ENCODE measurements around the gene CD8B. TPM values are rescaled to one million over a fixed set of nuclear protein-coding genes. Genes with fewer than 3 reads are reported as not detected.

CD8B gene
- total and polyA plus RNA-seq, 9 of the 15 experiments (the other 6 are each of a cell fraction or from before 2014, with no cell fraction given), result not detected

- Histone ChIP-seq H3K27me3 (ENCODE audit: control insufficient read depth in 2 of 2, insufficient read depth in 2 of 2, low read length in 2 of 2) (peaks cover 22 to 48% of the 10 kb centered on the region in 2 experiments; a peak in 4 of 5 replicates), H3K9me1 (ENCODE audit: control insufficient read depth, insufficient read depth, low read length) (peaks cover 4% of the 10 kb centered on the region), H3K9me3 (replicated peaks; ENCODE audit: control insufficient read depth, insufficient read depth, low read depth, low read length) (no peaks in the 10 kb centered on the region), H3K79me2 (ENCODE audit: control insufficient read depth, insufficient read depth, low read length) (no peaks in the 10 kb centered on the region), H3K4me2 (ENCODE audit: insufficient read depth, low read length) (no peak overlapping the region; the same call in 1 of the 2 replicates), H4K20me1 (replicated peaks; ENCODE audit: control insufficient read depth, insufficient read depth, low read length) (no peaks in the 10 kb centered on the region), H3K4me1 (replicated peaks in 1 of 2; ENCODE audit: control insufficient read depth in 2 of 2, insufficient read depth in 2 of 2, low read length in 2 of 2) (peaks cover 0 to 17% of the 10 kb centered on the region in 2 experiments; a peak in 3 of 5 replicates), H2AFZ (ENCODE audit: low read depth, low read length) (peak overlapping the region; percentile 18; the same call in 1 of the 2 replicates), H3K4me3 (no peak overlapping the region), H3K27ac (ENCODE audit: extremely low read depth, low read depth, low read length) (no peak overlapping the region), H3K36me3 (ENCODE audit: control insufficient read depth, insufficient read depth, low read length) (no peaks in the 10 kb centered on the region), H3K9ac (ENCODE audit: insufficient read depth in 1 of 2, low read depth in 2 of 2, low read length in 2 of 2) (peak overlapping the region in 1 of 2 experiments; percentile 45; a peak in 1 of 4 replicates)
- BruUV-seq (replicated peaks), result no TSS peak
- ChIA-PET POLR2A (no interaction called here), CTCF (ENCODE audit: low intra/inter-chr PET ratio) (no interaction called here)
- intact Hi-C loops (cut with micrococcal nuclease) (no loop called here), in situ Hi-C loops (cut with MboI) (no loop called here)
- no peak for FAIRE-seq
- WGBS (ENCODE audit: insufficient coverage, low coverage, missing lambda C conversion rate), result 2% methylated on average over 10 of the region's 10 CpGs
- no peak for DNase-seq (ENCODE audit: extremely low read depth in 1 of 4, low spot score in 3 of 4)
- ATAC-seq, result peak; percentile 26
- no peak for TF ChIP-seq CHD4 (IDR thresholded peaks at IDR 0.05; ENCODE audit: insufficient read depth, insufficient replicate concordance, low read depth, low read length, poor library complexity, severe bottlenecking)
- TF ChIP-seq ZNF41 (CRISPR knock-in tag; conservative IDR thresholded peaks at IDR 0.05), result no peak
- TF ChIP-seq ZBTB26 (CRISPR knock-in tag; IDR thresholded peaks at IDR 0.05), result no peak
- no peak for TF ChIP-seq ATF1 (CRISPR knock-in tag; IDR thresholded peaks at IDR 0.05)
- TF ChIP-seq ATF1 (tag; IDR thresholded peaks at IDR 0.05), result peak; percentile 50; the same call in 1 of the 2 replicates
- TF ChIP-seq, protein P1, sequence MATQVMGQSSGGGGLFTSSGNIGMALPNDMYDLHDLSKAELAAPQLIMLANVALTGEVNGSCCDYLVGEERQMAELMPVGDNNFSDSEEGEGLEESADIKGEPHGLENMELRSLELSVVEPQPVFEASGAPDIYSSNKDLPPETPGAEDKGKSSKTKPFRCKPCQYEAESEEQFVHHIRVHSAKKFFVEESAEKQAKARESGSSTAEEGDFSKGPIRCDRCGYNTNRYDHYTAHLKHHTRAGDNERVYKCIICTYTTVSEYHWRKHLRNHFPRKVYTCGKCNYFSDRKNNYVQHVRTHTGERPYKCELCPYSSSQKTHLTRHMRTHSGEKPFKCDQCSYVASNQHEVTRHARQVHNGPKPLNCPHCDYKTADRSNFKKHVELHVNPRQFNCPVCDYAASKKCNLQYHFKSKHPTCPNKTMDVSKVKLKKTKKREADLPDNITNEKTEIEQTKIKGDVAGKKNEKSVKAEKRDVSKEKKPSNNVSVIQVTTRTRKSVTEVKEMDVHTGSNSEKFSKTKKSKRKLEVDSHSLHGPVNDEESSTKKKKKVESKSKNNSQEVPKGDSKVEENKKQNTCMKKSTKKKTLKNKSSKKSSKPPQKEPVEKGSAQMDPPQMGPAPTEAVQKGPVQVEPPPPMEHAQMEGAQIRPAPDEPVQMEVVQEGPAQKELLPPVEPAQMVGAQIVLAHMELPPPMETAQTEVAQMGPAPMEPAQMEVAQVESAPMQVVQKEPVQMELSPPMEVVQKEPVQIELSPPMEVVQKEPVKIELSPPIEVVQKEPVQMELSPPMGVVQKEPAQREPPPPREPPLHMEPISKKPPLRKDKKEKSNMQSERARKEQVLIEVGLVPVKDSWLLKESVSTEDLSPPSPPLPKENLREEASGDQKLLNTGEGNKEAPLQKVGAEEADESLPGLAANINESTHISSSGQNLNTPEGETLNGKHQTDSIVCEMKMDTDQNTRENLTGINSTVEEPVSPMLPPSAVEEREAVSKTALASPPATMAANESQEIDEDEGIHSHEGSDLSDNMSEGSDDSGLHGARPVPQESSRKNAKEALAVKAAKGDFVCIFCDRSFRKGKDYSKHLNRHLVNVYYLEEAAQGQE (IDR thresholded peaks at IDR 0.05; ENCODE audit: borderline replicate concordance), result peak; percentile 31; the same call in 1 of the 2 replicates
- TF ChIP-seq, protein P1 (CRISPR knock-in tag; IDR thresholded peaks at IDR 0.05; ENCODE audit: low read depth), result no peak
- TF ChIP-seq CREM (IDR thresholded peaks at IDR 0.05; ENCODE audit: low read depth), result 0 out of 2 replicates have a peak, but pooled peaks have one; percentile 10
- no peak for TF ChIP-seq ZNF121 (CRISPR knock-in tag; conservative IDR thresholded peaks at IDR 0.05)
- no peak for TF ChIP-seq SRSF1 (IDR thresholded peaks at IDR 0.05; ENCODE audit: low read depth, low read length)
- TF ChIP-seq TAF7 (tag; IDR thresholded peaks at IDR 0.05), result no peak
- TF ChIP-seq, protein P2, sequence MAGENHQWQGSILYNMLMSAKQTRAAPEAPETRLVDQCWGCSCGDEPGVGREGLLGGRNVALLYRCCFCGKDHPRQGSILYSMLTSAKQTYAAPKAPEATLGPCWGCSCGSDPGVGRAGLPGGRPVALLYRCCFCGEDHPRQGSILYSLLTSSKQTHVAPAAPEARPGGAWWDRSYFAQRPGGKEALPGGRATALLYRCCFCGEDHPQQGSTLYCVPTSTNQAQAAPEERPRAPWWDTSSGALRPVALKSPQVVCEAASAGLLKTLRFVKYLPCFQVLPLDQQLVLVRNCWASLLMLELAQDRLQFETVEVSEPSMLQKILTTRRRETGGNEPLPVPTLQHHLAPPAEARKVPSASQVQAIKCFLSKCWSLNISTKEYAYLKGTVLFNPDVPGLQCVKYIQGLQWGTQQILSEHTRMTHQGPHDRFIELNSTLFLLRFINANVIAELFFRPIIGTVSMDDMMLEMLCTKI (IDR thresholded peaks at IDR 0.05; ENCODE audit: partially characterized antibody), result no peak
- TF ChIP-seq ATF7 (IDR thresholded peaks at IDR 0.05), result peak; percentile 57; the same call in 1 of the 2 replicates
These were observed 75.6 kb downstream of the CD8B start for GRCh38 chr2:86786001-86786536.

All from K562 (cell line).